GM21576 (cell line): Measurements from ENCODE around the gene ELMO1.

Experiments
- ATAC-seq: cut with Tn5 transposase; IDR thresholded peaks from one replicate; pipeline ENCODE4 v1.9.1; 2021; ENCODE audit warnings: mild to moderate bottlenecking, moderate library complexity; ENCODE audit not compliant: unreplicated experiment

Gene ELMO1

GRCh38 chr7:37320140-37320847 lies 128.4 kb downstream of the ELMO1 start:
- no peak for ATAC-seq

- no peak for ATAC-seq
Observed at GRCh38 chr7:37318541-37318940, 130.1 kb downstream of the ELMO1 start.

- ATAC-seq, result no peak
Observed at GRCh38 chr7:37315772-37316715, 132.6 kb downstream of the ELMO1 start.

- no peak for ATAC-seq
Observed at GRCh38 chr7:37312608-37313007, 136.1 kb downstream of the ELMO1 start.

- ATAC-seq, result no peak
Observed at GRCh38 chr7:37311355-37311754, 137.3 kb downstream of the ELMO1 start.

- ATAC-seq, result no peak
Observed at GRCh38 chr7:37310327-37311080, 138.2 kb downstream of the ELMO1 start.

- no peak for ATAC-seq
Observed at GRCh38 chr7:37309493-37309892, 139.2 kb downstream of the ELMO1 start.

- ATAC-seq, result no peak
Observed at GRCh38 chr7:37304921-37305320, 143.7 kb downstream of the ELMO1 start.

- no peak for ATAC-seq
Observed at GRCh38 chr7:37297546-37297945, 151.1 kb downstream of the ELMO1 start.

GRCh38 chr7:37295401-37295800 lies 153.3 kb downstream of the ELMO1 start:
- ATAC-seq, result no peak

- no peak for ATAC-seq
Observed at GRCh38 chr7:37290731-37291130, 157.9 kb downstream of the ELMO1 start.

GRCh38 chr7:37289781-37290180 lies 158.9 kb downstream of the ELMO1 start:
- ATAC-seq, result no peak

- ATAC-seq, result no peak
Observed at GRCh38 chr7:37289367-37289766, 159.3 kb downstream of the ELMO1 start.

GRCh38 chr7:37287131-37287855 lies 161.4 kb downstream of the ELMO1 start:
- ATAC-seq, result no peak

GRCh38 chr7:37286454-37286832 lies 162.2 kb downstream of the ELMO1 start:
- no peak for ATAC-seq

- ATAC-seq, result no peak
Observed at GRCh38 chr7:37285706-37286453, 162.8 kb downstream of the ELMO1 start.

GRCh38 chr7:37284805-37285231 lies 163.8 kb downstream of the ELMO1 start:
- ATAC-seq, result no peak

- ATAC-seq, result no peak
Observed at GRCh38 chr7:37284285-37284684, 164.4 kb downstream of the ELMO1 start.

- ATAC-seq, result no peak
Observed at GRCh38 chr7:37283716-37284115, 164.9 kb downstream of the ELMO1 start.

GRCh38 chr7:37282927-37283326 lies 165.7 kb downstream of the ELMO1 start:
- no peak for ATAC-seq
